Trophoblast cell (in vitro differentiated cells and primary cell): ENCODE data around the gene ANP32A.

Source experiments
- DNase-seq, 2 donors: peaks; one replicate each; pipeline ENCODE4 v3.0.0-alpha.2; 2016
- H2AFZ ChIP-seq: 2 replicates; pipeline ENCODE4 v1.6.1; 2013; ENCODE audit warnings: low read length, moderate library complexity, mild to moderate bottlenecking; ENCODE audit not compliant: insufficient read depth, poor library complexity
- H2AK5ac ChIP-seq: 2 replicates; pipeline ENCODE4 v1.6.1; 2013; ENCODE audit warnings: mild to moderate bottlenecking, low read length
- H2BK120ac ChIP-seq: 2 replicates; pipeline ENCODE4 v1.6.1; 2013; ENCODE audit warnings: low read length, mild to moderate bottlenecking, moderate library complexity; ENCODE audit not compliant: insufficient read depth, poor library complexity
- H2BK12ac ChIP-seq: 2 replicates; pipeline ENCODE4 v1.6.1; 2013; ENCODE audit warnings: mild to moderate bottlenecking, low read length, moderate library complexity
- H2BK5ac ChIP-seq: 2 replicates; pipeline ENCODE4 v1.6.1; 2013; ENCODE audit warnings: low read length, low read depth, moderate library complexity, mild to moderate bottlenecking; ENCODE audit not compliant: poor library complexity
- H3K14ac ChIP-seq: 2 replicates; pipeline ENCODE4 v1.6.1; 2013; ENCODE audit warnings: mild to moderate bottlenecking, low read length
- H3K18ac ChIP-seq: 2 replicates; pipeline ENCODE4 v1.6.1; 2013; ENCODE audit warnings: mild to moderate bottlenecking, low read length
- H3K23ac ChIP-seq: 2 replicates; pipeline ENCODE4 v1.6.1; 2013; ENCODE audit warnings: low read length
- H3K27ac ChIP-seq: 2 replicates; pipeline ENCODE4 v1.5.1; 2013; ENCODE audit warnings: low read depth, mild to moderate bottlenecking, inconsistent platforms, low read length, moderate library complexity
- H3K27me3 ChIP-seq: 2 replicates; pipeline ENCODE4 v1.6.1; 2013; ENCODE audit warnings: inconsistent platforms, mild to moderate bottlenecking, low read length, moderate library complexity; ENCODE audit not compliant: insufficient read depth
- H3K36me3 ChIP-seq, 2 experiments: 1 replicate in 1 of 2; 2 replicates in 1 of 2; pipeline ENCODE4 v1.6.1; 2013; ENCODE audit warnings: low read length in 2 of 2, mild to moderate bottlenecking in 2 of 2, moderate library complexity in 1 of 2; ENCODE audit not compliant: insufficient read depth in 2 of 2, control insufficient read depth in 1 of 2
- H3K4ac ChIP-seq: 2 replicates; pipeline ENCODE4 v1.6.1; 2013; ENCODE audit warnings: low read depth, mild to moderate bottlenecking, low read length, moderate library complexity
- H3K4me1 ChIP-seq, 2 experiments: 1 replicate in 1 of 2; 2 replicates in 1 of 2; pipeline ENCODE4 v1.6.1; 2013; ENCODE audit warnings: low read length in 2 of 2, mild to moderate bottlenecking in 2 of 2, moderate library complexity in 1 of 2; ENCODE audit not compliant: insufficient read depth in 2 of 2, control insufficient read depth in 1 of 2
- H3K4me2 ChIP-seq: 2 replicates; pipeline ENCODE4 v1.6.1; 2013; ENCODE audit warnings: inconsistent platforms, mild to moderate bottlenecking, low read length, moderate library complexity
- H3K4me3 ChIP-seq: 2 replicates; pipeline ENCODE4 v1.5.1; 2013; ENCODE audit warnings: mild to moderate bottlenecking, low read depth, low read length, inconsistent platforms
- H3K79me1 ChIP-seq: one replicate; pipeline ENCODE4 v1.6.1; 2013; ENCODE audit warnings: low read length
- H3K79me2 ChIP-seq: 2 replicates; pipeline ENCODE4 v1.6.1; 2013; ENCODE audit warnings: low read length, mild to moderate bottlenecking; ENCODE audit not compliant: control insufficient read depth, insufficient read depth, poor library complexity
- H3K9ac ChIP-seq: 2 replicates; pipeline ENCODE4 v1.6.1; 2013; ENCODE audit warnings: mild to moderate bottlenecking, low read length
- H3K9me3 ChIP-seq: 2 replicates; pipeline ENCODE4 v1.6.1; 2013; ENCODE audit warnings: low read depth, mild to moderate bottlenecking, control low read depth, inconsistent platforms, low read length; ENCODE audit not compliant: insufficient read depth
- H4K12ac ChIP-seq: 2 replicates; pipeline ENCODE4 v1.6.1; 2013; ENCODE audit warnings: low read depth, mild to moderate bottlenecking, low read length, moderate library complexity
- H4K8ac ChIP-seq: 2 replicates; pipeline ENCODE4 v1.6.1; 2013; ENCODE audit warnings: low read depth, mild to moderate bottlenecking, low read length, moderate library complexity
- H4K91ac ChIP-seq: one replicate; pipeline ENCODE4 v1.6.1; 2013; ENCODE audit warnings: low read depth, mild to moderate bottlenecking, low read length, moderate library complexity
- WGBS: extraction: QIAGEN DNeasy Blood & Tissue Kit; methylation state at CpG from one replicate; pipeline ENCODE4 v1.1.7; 2013; ENCODE audit warnings: missing lambda C conversion rate; ENCODE audit not compliant: insufficient read length, insufficient coverage; ENCODE audit errors: extremely low coverage; 5-methylcytosine and 5-hydroxymethylcytosine counted together

Gene ANP32A

DNA sequence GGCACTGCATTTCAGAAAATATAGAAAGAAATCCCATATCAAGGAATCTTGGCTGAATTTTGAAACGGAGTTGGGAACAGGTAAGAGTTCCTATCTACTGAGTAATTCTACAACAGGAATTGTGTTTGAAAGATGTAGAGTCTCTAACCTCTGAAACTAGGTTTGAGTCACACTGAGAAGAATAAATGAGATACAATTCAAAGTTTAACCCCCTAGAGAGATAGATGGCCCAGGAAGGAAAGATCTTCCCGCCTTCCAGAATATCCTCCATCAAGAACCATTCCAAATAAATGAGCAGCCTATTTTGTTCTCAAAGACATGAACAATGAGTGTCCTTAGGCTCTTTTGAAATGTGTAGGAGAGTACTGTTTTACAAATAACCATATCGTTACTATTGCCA lies 2.9 kb upstream of the ANP32A start:
- Histone ChIP-seq H4K8ac (no peak overlapping the region), H3K79me2 (peaks cover 22% of the 10 kb centered on the region), H2BK120ac (no peak overlapping the region), H3K4me1 (peaks cover 0 to 3% of the 10 kb centered on the region in 2 experiments), H3K27me3 (no peaks in the 10 kb centered on the region), H3K36me3 (no peaks in the 10 kb centered on the region), H4K91ac (no peak overlapping the region), H2BK12ac (no peak overlapping the region), H3K9me3 (no peaks in the 10 kb centered on the region), H3K4ac (no peak overlapping the region), H3K4me3 (no peak overlapping the region), H3K79me1 (peaks cover 25% of the 10 kb centered on the region), H3K9ac (no peak overlapping the region), H2AK5ac (no peak overlapping the region), H3K27ac (no peak overlapping the region), H3K18ac (no peak overlapping the region), H2BK5ac (no peak overlapping the region), H3K4me2 (no peak overlapping the region), H3K23ac (no peak overlapping the region), H4K12ac (no peak overlapping the region), H3K14ac (no peak overlapping the region), H2AFZ (no peak overlapping the region)
- no CpG with 5 or more reads among the region's 3 CpGs for WGBS
- no peak for DNase-seq

GRCh38 chr15:68822818-68823217 lies 2.1 kb upstream of the ANP32A start:
- Histone ChIP-seq H4K91ac (no peak overlapping the region), H3K4me1 (peaks cover 0 to 3% of the 10 kb centered on the region in 2 experiments), H3K9me3 (no peaks in the 10 kb centered on the region), H3K79me2 (peaks cover 26% of the 10 kb centered on the region), H3K27me3 (no peaks in the 10 kb centered on the region), H3K27ac (no peak overlapping the region), H4K12ac (no peak overlapping the region), H3K36me3 (no peaks in the 10 kb centered on the region), H2AK5ac (no peak overlapping the region), H3K23ac (no peak overlapping the region), H2BK12ac (no peak overlapping the region), H3K4me3 (no peak overlapping the region), H2BK5ac (no peak overlapping the region), H3K4me2 (no peak overlapping the region), H2AFZ (no peak overlapping the region), H3K14ac (no peak overlapping the region), H3K79me1 (peaks cover 32% of the 10 kb centered on the region), H3K18ac (no peak overlapping the region), H2BK120ac (no peak overlapping the region), H3K4ac (no peak overlapping the region), H3K9ac (no peak overlapping the region), H4K8ac (no peak overlapping the region)
- no CpG with 5 or more reads among the region's 3 CpGs for WGBS
- no peak for DNase-seq

DNA sequence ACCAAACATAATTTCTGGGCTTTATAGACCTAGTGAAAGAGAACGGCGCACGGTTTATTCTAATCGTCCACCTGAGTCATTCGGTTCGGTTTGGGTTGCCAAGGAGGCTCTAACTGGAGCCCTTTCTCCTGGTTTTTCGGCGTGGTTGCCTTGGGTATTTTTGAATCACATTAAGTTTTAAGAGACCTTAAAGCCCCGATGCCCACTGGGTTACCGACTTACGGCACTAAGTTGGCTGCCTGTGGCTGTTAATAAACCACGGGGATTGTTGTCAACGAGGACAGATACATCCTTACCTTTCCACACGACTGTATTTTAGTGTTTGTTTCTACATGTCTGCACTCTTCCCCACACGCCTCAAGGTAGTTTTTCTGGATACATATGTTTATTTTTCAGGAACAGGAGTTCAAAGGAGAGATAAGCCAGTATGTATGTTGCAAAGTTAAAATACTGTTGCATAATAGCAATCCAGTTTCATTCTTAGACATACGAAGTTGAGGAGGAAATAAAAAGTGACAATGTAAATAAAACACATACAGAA lies 1.2 kb upstream of the ANP32A start:
- Histone ChIP-seq H3K4ac (no peak overlapping the region), H4K8ac (no peak overlapping the region), H3K18ac (no peak overlapping the region), H4K12ac (no peak overlapping the region), H2BK120ac (no peak overlapping the region), H3K4me2 (peak overlapping the region; percentile 89), H3K27me3 (no peaks in the 10 kb centered on the region), H3K36me3 (no peaks in the 10 kb centered on the region), H4K91ac (no peak overlapping the region), H3K79me1 (peaks cover 40% of the 10 kb centered on the region), H3K9ac (no peak overlapping the region), H3K9me3 (no peaks in the 10 kb centered on the region), H3K4me3 (no peak overlapping the region), H2AFZ (no peak overlapping the region), H3K4me1 (peaks cover 0 to 3% of the 10 kb centered on the region in 2 experiments), H2BK12ac (no peak overlapping the region), H3K14ac (no peak overlapping the region), H3K27ac (no peak overlapping the region), H2BK5ac (no peak overlapping the region), H3K79me2 (peaks cover 32% of the 10 kb centered on the region), H3K23ac (no peak overlapping the region), H2AK5ac (no peak overlapping the region)
- peak in 1 of 2 donors; percentile 45 for DNase-seq
- WGBS, result no CpG with 5 or more reads among the region's 16 CpGs

GRCh38 chr15:68821190-68821840 lies 620 bp upstream of the ANP32A start:
- Histone ChIP-seq H4K8ac (peak overlapping the region; percentile 91), H3K9ac (no peak overlapping the region), H2AK5ac (no peak overlapping the region), H3K4me1 (peaks cover 4 to 6% of the 10 kb centered on the region in 2 experiments), H3K79me2 (peaks cover 36% of the 10 kb centered on the region), H4K12ac (peak overlapping the region; percentile 52), H2BK5ac (peak overlapping the region; percentile 30), H3K36me3 (no peaks in the 10 kb centered on the region), H2AFZ (peak overlapping the region; percentile 97), H3K4me2 (peak overlapping the region; percentile 89), H3K18ac (peak overlapping the region; percentile 63), H3K79me1 (peaks cover 40% of the 10 kb centered on the region), H2BK120ac (peak overlapping the region; percentile 30), H2BK12ac (no peak overlapping the region), H4K91ac (peak overlapping the region; percentile 91), H3K27me3 (no peaks in the 10 kb centered on the region), H3K4me3 (peak overlapping the region; percentile 99), H3K14ac (peak overlapping the region; percentile 83), H3K4ac (peak overlapping the region; percentile 73), H3K27ac (peak overlapping the region; percentile 36), H3K9me3 (no peaks in the 10 kb centered on the region), H3K23ac (no peak overlapping the region)
- no peak for DNase-seq
- no CpG with 5 or more reads among the region's 60 CpGs for WGBS
